Parathyroid adenoma (tissue), 2 donors: ENCODE results near the gene MAGI3.
"Not testable (repeated sequence)": the region's sequence is repeated elsewhere in the genome, so short reads cannot be mapped to it uniquely, and the experiment has no call there.

ENCODE experiments used
- H2AFZ ChIP-seq: fragments of 300-600 bp; sonication (generic); one replicate; pipeline ENCODE4 v1.7.0; 2017; ENCODE audit warnings: antibody characterized with exemption, mild to moderate bottlenecking
- H3K27ac ChIP-seq: fragments of 300-600 bp; sonication (generic); one replicate; pipeline ENCODE4 v1.7.0; 2017
- H3K27me3 ChIP-seq: fragments of 300-600 bp; sonication (generic); one replicate; pipeline ENCODE4 v1.7.0; 2017; ENCODE audit warnings: low read length; ENCODE audit not compliant: control insufficient read depth, insufficient read depth
- H3K36me3 ChIP-seq: fragments of 300-600 bp; sonication (generic); one replicate; pipeline ENCODE4 v1.7.0; 2017; ENCODE audit warnings: low read length; ENCODE audit not compliant: control insufficient read depth, insufficient read depth
- H3K4me1 ChIP-seq: fragments of 300-600 bp; sonication (generic); one replicate; pipeline ENCODE4 v1.7.0; 2017; ENCODE audit warnings: control low read depth
- H3K4me2 ChIP-seq: fragments of 300-600 bp; sonication (generic); one replicate; pipeline ENCODE4 v1.7.0; 2017; ENCODE audit warnings: low read length
- H3K4me3 ChIP-seq: fragments of 300-600 bp; sonication (generic); one replicate; pipeline ENCODE4 v1.7.0; 2017; ENCODE audit warnings: low read depth, low read length
- H3K79me2 ChIP-seq: fragments of 300-600 bp; sonication (generic); one replicate; pipeline ENCODE4 v1.7.0; 2017; ENCODE audit warnings: control low read depth
- H3K9ac ChIP-seq: fragments of 300-600 bp; sonication (generic); one replicate; pipeline ENCODE4 v1.7.0; 2017; ENCODE audit warnings: mild to moderate bottlenecking
- H3K9me3 ChIP-seq: fragments of 300-600 bp; sonication (generic); one replicate; pipeline ENCODE4 v1.7.0; 2017; ENCODE audit warnings: low read length; ENCODE audit not compliant: control insufficient read depth
- TF ChIP-seq, protein P1 (sequence below): fragments of 300-600 bp; sonication (generic); IDR thresholded peaks from one replicate; pipeline ENCODE4 v1.7.0; 2017; ENCODE audit warnings: antibody characterized with exemption, mild to moderate bottlenecking
- donor health status: primary hyperparathyroidism.

The MAGI3 gene

GRCh38 chr1:113714606-113715269 is 324.4 kb downstream of the MAGI3 start:
- Histone ChIP-seq H3K36me3 (no peaks in the 10 kb centered on the region), H3K9me3 (no peaks in the 10 kb centered on the region), H3K79me2 (no peaks in the 10 kb centered on the region), H3K27me3 (no peaks in the 10 kb centered on the region), H3K4me3 (no peak overlapping the region), H3K4me1 (no peaks in the 10 kb centered on the region), H3K4me2 (no peak overlapping the region), H3K27ac (no peak overlapping the region), H3K9ac (no peak overlapping the region), H2AFZ (no peak overlapping the region)
- TF ChIP-seq, protein P1, sequence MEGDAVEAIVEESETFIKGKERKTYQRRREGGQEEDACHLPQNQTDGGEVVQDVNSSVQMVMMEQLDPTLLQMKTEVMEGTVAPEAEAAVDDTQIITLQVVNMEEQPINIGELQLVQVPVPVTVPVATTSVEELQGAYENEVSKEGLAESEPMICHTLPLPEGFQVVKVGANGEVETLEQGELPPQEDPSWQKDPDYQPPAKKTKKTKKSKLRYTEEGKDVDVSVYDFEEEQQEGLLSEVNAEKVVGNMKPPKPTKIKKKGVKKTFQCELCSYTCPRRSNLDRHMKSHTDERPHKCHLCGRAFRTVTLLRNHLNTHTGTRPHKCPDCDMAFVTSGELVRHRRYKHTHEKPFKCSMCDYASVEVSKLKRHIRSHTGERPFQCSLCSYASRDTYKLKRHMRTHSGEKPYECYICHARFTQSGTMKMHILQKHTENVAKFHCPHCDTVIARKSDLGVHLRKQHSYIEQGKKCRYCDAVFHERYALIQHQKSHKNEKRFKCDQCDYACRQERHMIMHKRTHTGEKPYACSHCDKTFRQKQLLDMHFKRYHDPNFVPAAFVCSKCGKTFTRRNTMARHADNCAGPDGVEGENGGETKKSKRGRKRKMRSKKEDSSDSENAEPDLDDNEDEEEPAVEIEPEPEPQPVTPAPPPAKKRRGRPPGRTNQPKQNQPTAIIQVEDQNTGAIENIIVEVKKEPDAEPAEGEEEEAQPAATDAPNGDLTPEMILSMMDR, result no peak

- not testable (repeated sequence) for H3K9me3 ChIP-seq, H3K36me3 ChIP-seq, H3K79me2 ChIP-seq, H2AFZ ChIP-seq, H3K27me3 ChIP-seq, H3K27ac ChIP-seq, H3K9ac ChIP-seq, H3K4me3 ChIP-seq, H3K4me1 ChIP-seq, H3K4me2 ChIP-seq
Observed at GRCh38 chr1:113717506-113717905, 327.2 kb downstream of the MAGI3 start.

DNA sequence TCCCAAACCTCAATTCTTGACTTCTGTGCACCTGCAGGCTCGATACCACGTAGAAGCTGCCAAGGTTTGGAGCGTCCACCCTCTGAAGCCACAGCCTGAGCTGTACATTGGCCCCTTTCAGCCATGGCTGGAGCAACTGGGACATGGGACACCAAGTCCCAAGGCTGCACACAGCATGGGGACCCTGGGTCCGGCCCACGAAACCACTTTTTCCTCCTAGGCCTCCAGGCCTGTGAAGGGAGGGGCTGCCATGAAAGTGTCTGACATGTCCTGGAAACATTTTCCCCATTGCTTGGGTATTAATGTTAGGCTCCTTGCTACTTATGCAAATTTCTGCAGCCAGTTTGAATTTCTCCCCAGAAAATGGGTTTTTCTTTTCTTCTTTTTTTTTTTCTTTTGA is 328.3 kb downstream of the MAGI3 start:
- H3K4me3 ChIP-seq, H2AFZ ChIP-seq, H3K9ac ChIP-seq, H3K79me2 ChIP-seq, H3K27me3 ChIP-seq, H3K9me3 ChIP-seq, H3K4me1 ChIP-seq, H3K4me2 ChIP-seq, H3K27ac ChIP-seq, H3K36me3 ChIP-seq: not testable (repeated sequence)

GRCh38 chr1:113721010-113721409 is 330.7 kb downstream of the MAGI3 start:
- Histone ChIP-seq H3K36me3 (no peaks in the 10 kb centered on the region), H3K4me3 (no peak overlapping the region), H3K79me2 (no peaks in the 10 kb centered on the region), H3K9ac (no peak overlapping the region), H3K27ac (no peak overlapping the region), H2AFZ (no peak overlapping the region), H3K9me3 (no peaks in the 10 kb centered on the region), H3K4me1 (no peaks in the 10 kb centered on the region), H3K27me3 (no peaks in the 10 kb centered on the region), H3K4me2 (no peak overlapping the region)
- TF ChIP-seq, protein P1, result no peak

DNA sequence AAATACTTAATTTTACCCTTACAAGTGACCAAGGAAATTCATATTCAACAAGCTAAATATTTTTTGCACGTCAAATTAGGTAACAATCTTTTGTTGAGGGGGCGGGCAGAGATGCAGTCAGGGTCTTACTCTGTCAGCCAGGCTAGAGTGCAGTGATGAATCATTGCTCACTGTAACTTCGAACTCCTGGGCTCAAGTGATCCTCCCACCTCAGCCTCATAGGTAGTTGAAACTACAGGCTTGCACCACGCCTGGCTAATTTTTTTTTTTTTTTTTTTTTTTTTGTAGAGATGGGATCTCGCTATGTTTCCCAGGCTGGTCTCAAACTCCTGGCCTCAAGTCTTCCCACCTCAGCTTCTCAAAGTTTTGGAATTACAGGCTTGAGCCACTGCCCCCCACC is 342.5 kb downstream of the MAGI3 start:
- Histone ChIP-seq H3K27me3 (no peaks in the 10 kb centered on the region), H3K27ac (no peak overlapping the region), H3K79me2 (no peaks in the 10 kb centered on the region), H3K4me2 (no peak overlapping the region), H3K4me3 (no peak overlapping the region), H3K9me3 (no peaks in the 10 kb centered on the region), H3K4me1 (no peaks in the 10 kb centered on the region), H2AFZ (no peak overlapping the region), H3K9ac (no peak overlapping the region), H3K36me3 (no peaks in the 10 kb centered on the region)
- TF ChIP-seq, protein P1, result no peak
